Kidney (tissue), 14 donors: ENCODE results near the gene NLGN1. TPM values are rescaled to one million over a fixed set of nuclear protein-coding genes. Genes with fewer than 3 reads are reported as not detected.

Experiments used
- DNase-seq, 5 donors: peaks; one replicate each; pipeline ENCODE4 v3.0.0-alpha.2; 2013 to 2020
- FAIRE-seq: peaks from 2 replicates; lab custom pipeline; 2012; peaks lifted over from hg19 to GRCh38; lab: Jason Lieb, UNC
- H3K27ac ChIP-seq, 2 donors: one replicate each; pipeline ENCODE4 v1.7.0; 2013; ENCODE audit warnings: low read depth in 2 of 2, low read length in 2 of 2, inconsistent platforms in 1 of 2
- H3K27me3 ChIP-seq: one replicate; pipeline ENCODE4 v1.7.1; 2013; ENCODE audit warnings: low read length, inconsistent platforms; ENCODE audit not compliant: control insufficient read depth, insufficient read depth
- H3K36me3 ChIP-seq, 3 donors: one replicate each; pipeline versions ENCODE4 v1.7.0 to v1.7.1; 2013; ENCODE audit warnings: low read length in 3 of 3, control low read depth in 1 of 3, inconsistent platforms in 1 of 3; ENCODE audit not compliant: insufficient read depth in 3 of 3, control insufficient read depth in 2 of 3
- H3K4me1 ChIP-seq, 3 donors: one replicate each; pipeline versions ENCODE4 v1.7.0 to v1.7.1; 2013; ENCODE audit warnings: low read length in 3 of 3, inconsistent platforms in 1 of 3, low read depth in 1 of 3; ENCODE audit not compliant: control insufficient read depth in 2 of 3, insufficient read depth in 2 of 3
- H3K4me3 ChIP-seq, 3 donors: one replicate each; pipeline versions ENCODE4 v1.7.0 to v1.8.1; 2013; ENCODE audit warnings: low read length in 3 of 3, control low read depth in 1 of 3, inconsistent platforms in 1 of 3
- H3K9ac ChIP-seq, 3 donors: one replicate each; pipeline versions ENCODE4 v1.7.0 to v1.7.1; 2013; ENCODE audit warnings: low read length in 3 of 3, control low read depth in 1 of 3, inconsistent platforms in 1 of 3
- H3K9me3 ChIP-seq, 3 donors: one replicate each; pipeline versions ENCODE4 v1.7.0 to v1.7.1; 2013; ENCODE audit warnings: low read length in 3 of 3, control low read depth in 1 of 3, inconsistent platforms in 1 of 3; ENCODE audit not compliant: control insufficient read depth in 2 of 3, insufficient read depth in 1 of 3
- intact Hi-C: fragments of 100-400 bp; cut with DNase I; formaldehyde crosslinking; loops from one replicate; pipeline ENCODE4 v1.11.1; 2022
- polyA plus RNA-seq: library from polyadenylated mRNA; stranded (reverse); fragments of 350-450 nt; fragmentation: Illumina TruSeq; extraction: RNeasy Lipid Tissue Mini Kit (QIAGEN cat#74804); gene quantifications from one replicate; pipeline ENCODE4 v1.2.3, GENCODE V29; 2014; ENCODE audit warnings: low read depth, low replicate concordance; ENCODE audit not compliant: insufficient read depth
- total RNA-seq: library from RNA; stranded (reverse); fragmentation: NEBNext Ultra II Directional; extraction: Animal tissue kit (Norgen Biotek cat#: 25700); gene quantifications from one replicate; pipeline ENCODE4 v1.2.1, GENCODE V29; 2021
- TF ChIP-seq, protein P1 (sequence below): IDR thresholded peaks from 3 replicates; pipeline ENCODE4 v1.5.1; 2012; ENCODE audit warnings: mild to moderate bottlenecking, moderate library complexity, borderline replicate concordance; ENCODE audit not compliant: insufficient read depth; ENCODE audit errors: extremely low read depth
- donor health status: control.
- donor health status: control.
- donor health status: control.
- donor health status: control.
- donor health status: control.
- donor health status: DM: yes; HTN: yes; CAD: no.
- donor health status: Normal renal cell carcinoma (clear cell type).

The NLGN1 gene
- total and polyA plus RNA-seq, 2 donors from 2014 or later = 0.49 to 19.4 TPM

DNA sequence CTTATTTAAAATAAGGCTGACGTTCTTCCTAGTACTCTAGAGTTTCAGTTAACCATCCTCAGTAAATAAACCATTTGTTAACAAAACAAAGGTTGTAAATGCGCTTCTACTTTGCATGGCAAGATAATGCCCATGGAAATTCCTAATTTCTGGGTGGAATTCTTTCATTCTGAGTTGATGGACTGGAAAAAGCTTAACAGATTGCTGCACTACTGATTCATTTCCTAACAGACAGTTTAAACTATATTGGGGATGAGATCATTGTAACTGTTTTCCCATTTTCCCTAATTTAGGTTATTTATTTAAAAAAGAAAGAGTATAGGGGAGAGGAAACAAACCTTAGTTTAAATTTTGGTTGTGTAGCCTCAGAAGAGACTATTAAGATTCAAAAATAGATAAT is 342.2 kb downstream of the NLGN1 start:
- no peaks in the 10 kb centered on the region for H3K27me3 ChIP-seq
- intact Hi-C loops = no loop called here
- FAIRE-seq (no peak), DNase-seq (no peak)
- H3K27ac ChIP-seq = no peak overlapping the region
- no peak overlapping the region for H3K9ac ChIP-seq
- TF ChIP-seq, protein P1, sequence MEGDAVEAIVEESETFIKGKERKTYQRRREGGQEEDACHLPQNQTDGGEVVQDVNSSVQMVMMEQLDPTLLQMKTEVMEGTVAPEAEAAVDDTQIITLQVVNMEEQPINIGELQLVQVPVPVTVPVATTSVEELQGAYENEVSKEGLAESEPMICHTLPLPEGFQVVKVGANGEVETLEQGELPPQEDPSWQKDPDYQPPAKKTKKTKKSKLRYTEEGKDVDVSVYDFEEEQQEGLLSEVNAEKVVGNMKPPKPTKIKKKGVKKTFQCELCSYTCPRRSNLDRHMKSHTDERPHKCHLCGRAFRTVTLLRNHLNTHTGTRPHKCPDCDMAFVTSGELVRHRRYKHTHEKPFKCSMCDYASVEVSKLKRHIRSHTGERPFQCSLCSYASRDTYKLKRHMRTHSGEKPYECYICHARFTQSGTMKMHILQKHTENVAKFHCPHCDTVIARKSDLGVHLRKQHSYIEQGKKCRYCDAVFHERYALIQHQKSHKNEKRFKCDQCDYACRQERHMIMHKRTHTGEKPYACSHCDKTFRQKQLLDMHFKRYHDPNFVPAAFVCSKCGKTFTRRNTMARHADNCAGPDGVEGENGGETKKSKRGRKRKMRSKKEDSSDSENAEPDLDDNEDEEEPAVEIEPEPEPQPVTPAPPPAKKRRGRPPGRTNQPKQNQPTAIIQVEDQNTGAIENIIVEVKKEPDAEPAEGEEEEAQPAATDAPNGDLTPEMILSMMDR = no peak
- no peaks in the 10 kb centered on the region for H3K9me3 ChIP-seq
- no peaks in the 10 kb centered on the region for H3K36me3 ChIP-seq
- no peaks in the 10 kb centered on the region for H3K4me1 ChIP-seq
- H3K4me3 ChIP-seq = no peak overlapping the region

DNA sequence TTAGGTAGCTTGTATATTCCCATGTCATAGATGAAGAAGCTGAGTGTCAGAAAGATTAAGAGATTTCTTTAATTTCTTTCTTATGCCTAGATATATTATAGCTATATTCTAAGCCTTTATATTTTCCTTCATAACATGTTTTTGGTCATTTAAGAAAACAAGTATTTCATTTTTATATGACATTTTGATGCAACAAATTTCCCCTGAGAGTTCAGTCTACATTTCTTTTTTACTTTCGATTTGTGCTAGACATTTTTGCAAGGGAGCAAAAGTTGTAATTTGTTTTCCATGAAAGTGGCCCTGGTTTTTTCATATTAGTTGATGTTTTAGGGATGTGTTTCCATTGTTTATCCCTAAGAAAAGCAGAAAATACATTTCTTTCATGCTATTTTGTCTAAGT is 344.9 kb downstream of the NLGN1 start:
- no peak overlapping the region for H3K9ac ChIP-seq
- no peak overlapping the region for H3K27ac ChIP-seq
- no peaks in the 10 kb centered on the region for H3K4me1 ChIP-seq
- H3K36me3 ChIP-seq = no peaks in the 10 kb centered on the region
- H3K9me3 ChIP-seq = no peaks in the 10 kb centered on the region
- TF ChIP-seq, protein P1 = no peak
- H3K4me3 ChIP-seq = no peak overlapping the region
- FAIRE-seq (no peak), DNase-seq (peak in 2 of 5 donors; percentile 9 to 22)
- no peaks in the 10 kb centered on the region for H3K27me3 ChIP-seq
- intact Hi-C loops = no loop called here

DNA sequence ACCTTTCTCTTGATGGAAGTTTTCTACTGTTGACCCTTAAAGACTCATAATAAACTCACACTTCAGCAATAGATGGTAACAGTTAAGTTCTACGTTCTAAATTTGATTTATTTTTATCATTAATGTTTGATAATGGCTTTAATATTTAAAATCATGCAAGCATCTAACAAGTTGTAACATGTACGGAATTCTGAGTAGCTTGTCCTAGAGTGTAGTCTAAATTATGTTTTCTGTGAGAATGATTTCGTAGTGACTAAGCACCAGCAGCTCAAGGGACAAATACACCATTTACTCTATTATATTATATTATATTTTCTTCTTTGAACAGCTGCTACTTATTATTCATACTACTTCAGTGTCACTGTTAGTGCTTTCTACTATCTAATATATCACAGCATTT is 345.6 kb downstream of the NLGN1 start:
- intact Hi-C loops = no loop called here
- DNase-seq (no peak), FAIRE-seq (no peak)
- TF ChIP-seq, protein P1 = no peak
- H3K27me3 ChIP-seq = no peaks in the 10 kb centered on the region
- no peaks in the 10 kb centered on the region for H3K9me3 ChIP-seq
- no peak overlapping the region for H3K4me3 ChIP-seq
- no peak overlapping the region for H3K27ac ChIP-seq
- H3K4me1 ChIP-seq = no peaks in the 10 kb centered on the region
- no peaks in the 10 kb centered on the region for H3K36me3 ChIP-seq
- H3K9ac ChIP-seq = no peak overlapping the region

DNA sequence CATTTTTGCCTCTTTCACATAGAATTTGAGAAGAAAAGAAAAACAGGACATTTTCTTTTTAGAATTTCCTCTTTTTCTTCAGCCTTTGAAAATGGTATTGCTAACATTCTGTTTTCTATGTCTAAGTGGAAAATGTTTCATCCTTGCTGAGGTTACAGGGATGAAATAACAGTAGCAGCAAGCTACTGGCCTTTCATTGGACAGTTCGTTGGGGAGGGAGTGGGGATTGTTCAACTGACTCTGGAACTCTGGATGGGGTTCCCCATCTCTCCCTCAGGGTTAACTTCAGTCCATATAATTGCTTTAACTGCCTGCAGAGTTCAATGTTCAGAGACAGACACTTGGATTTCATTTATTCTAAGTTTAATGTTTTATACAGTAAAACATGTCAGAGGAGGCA is 346.0 kb downstream of the NLGN1 start:
- no peaks in the 10 kb centered on the region for H3K9me3 ChIP-seq
- no peak overlapping the region for H3K27ac ChIP-seq
- TF ChIP-seq, protein P1 = no peak
- FAIRE-seq (no peak), DNase-seq (no peak)
- H3K4me1 ChIP-seq = no peaks in the 10 kb centered on the region
- intact Hi-C loops = no loop called here
- H3K9ac ChIP-seq = no peak overlapping the region
- H3K36me3 ChIP-seq = no peaks in the 10 kb centered on the region
- no peaks in the 10 kb centered on the region for H3K27me3 ChIP-seq
- H3K4me3 ChIP-seq = no peak overlapping the region
